Endothelial cell of umbilical vein (primary cell): ENCODE results near the gene TRPT1. TPM values are rescaled to one million over a fixed set of nuclear protein-coding genes. Genes with fewer than 3 reads are reported as not detected.

Source experiments
- BruUV-seq: library from RNA; stranded (reverse); fragments of 400-500 nt; replicated peaks from 2 replicates; lab custom pipeline; 2021; lab: Mats Ljungman, UMichigan
- CTCF ChIA-PET: fragments of 300-600, 350-600 bp; sonication (Branson Sonifier 250); formaldehyde crosslinking; loops from one replicate; lab custom pipeline; 2021; ENCODE audit warnings: antibody characterized with exemption, inconsistent platforms; lab: Charles Lee
- POLR2A ChIA-PET: fragments of 300-600, 350-600 bp; sonication (Branson Sonifier 250); formaldehyde crosslinking; loops from one replicate; lab custom pipeline; 2021; ENCODE audit warnings: antibody characterized with exemption, inconsistent platforms; lab: Charles Lee
- DNase-seq: peaks from one replicate; pipeline ENCODE4 v3.0.0-alpha.2; 2011; ENCODE audit warnings: low read depth, low spot score
- FAIRE-seq: peaks from 2 replicates; lab custom pipeline; 2011; peaks lifted over from hg19 to GRCh38; lab: Jason Lieb, UNC
- H2AFZ ChIP-seq: 2 replicates; pipeline ENCODE4 v1.6.0; 2012; ENCODE audit warnings: low read depth, low read length, control low read depth, inconsistent platforms
- H3K27ac ChIP-seq: 2 replicates; pipeline ENCODE4 v1.5.1; 2011; ENCODE audit warnings: low read depth, mild to moderate bottlenecking, control low read depth, low read length, moderate library complexity; ENCODE audit not compliant: insufficient read depth
- H3K27me3 ChIP-seq, 2 experiments: 2 replicates each; pipeline versions ENCODE4 v1.6.0 to v1.6.1; 2011; ENCODE audit warnings: low read length in 2 of 2, mixed read lengths in 1 of 2; ENCODE audit not compliant: control insufficient read depth in 2 of 2, insufficient read depth in 2 of 2
- H3K36me3 ChIP-seq, 2 experiments: 2 replicates in 1 of 2; 3 replicates in 1 of 2; pipeline ENCODE4 v1.5.1; 2011; ENCODE audit warnings: low read length in 2 of 2, mild to moderate bottlenecking in 1 of 2, moderate library complexity in 1 of 2; ENCODE audit not compliant: control insufficient read depth in 2 of 2, insufficient read depth in 2 of 2; ENCODE audit errors: extremely low read depth in 1 of 2
- H3K4me1 ChIP-seq: 3 replicates; pipeline ENCODE4 v1.5.1; 2011; ENCODE audit warnings: mild to moderate bottlenecking, low read length; ENCODE audit not compliant: control insufficient read depth, insufficient read depth; ENCODE audit errors: extremely low read depth
- H3K4me2 ChIP-seq: 2 replicates; pipeline ENCODE4 v1.6.1; 2011; ENCODE audit warnings: low read length, control low read depth, mixed read lengths; ENCODE audit not compliant: insufficient read depth
- H3K4me3 ChIP-seq, 3 experiments: fragments of 200-600 bp in 1 of 3; sonication (generic), shearing (Covaris generic) in 1 of 3; replicated peaks in 1 of 3; 2 replicates each; pipeline ENCODE4 v1.5.1; 2011 to 2016; ENCODE audit warnings: control low read depth in 3 of 3, low read length in 3 of 3, mild to moderate bottlenecking in 2 of 3, inconsistent platforms in 1 of 3, low read depth in 1 of 3, moderate library complexity in 1 of 3; ENCODE audit not compliant: insufficient read depth in 1 of 3
- H3K79me2 ChIP-seq: 2 replicates; pipeline ENCODE4 v1.6.0; 2012; ENCODE audit warnings: low read length, inconsistent platforms; ENCODE audit not compliant: control insufficient read depth, insufficient read depth
- H3K9ac ChIP-seq: replicated peaks from 2 replicates; pipeline ENCODE3; 2011; ENCODE audit warnings: low read length, control low read depth; ENCODE audit not compliant: insufficient read depth; ENCODE audit errors: extremely low read depth
- H3K9me1 ChIP-seq: replicated peaks from 3 replicates; pipeline ENCODE4 v1.6.0; 2011; ENCODE audit warnings: mild to moderate bottlenecking, low read length; ENCODE audit not compliant: control insufficient read depth, insufficient read depth; ENCODE audit errors: extremely low read depth
- H3K9me3 ChIP-seq: replicated peaks from 2 replicates; pipeline ENCODE4 v1.5.1; 2012; ENCODE audit warnings: low read length, inconsistent platforms; ENCODE audit not compliant: control insufficient read depth, insufficient read depth
- H4K20me1 ChIP-seq: replicated peaks from 2 replicates; pipeline ENCODE3; 2011; ENCODE audit warnings: mild to moderate bottlenecking, low read length; ENCODE audit not compliant: control insufficient read depth, insufficient read depth; ENCODE audit errors: extremely low read depth
- EZH2 ChIP-seq: IDR thresholded peaks from 2 replicates; pipeline ENCODE4 v1.6.1; 2012; ENCODE audit warnings: borderline replicate concordance, low read depth, mild to moderate bottlenecking, moderate library complexity, low read length, inconsistent platforms; ENCODE audit not compliant: severe bottlenecking
- FOS ChIP-seq: IDR thresholded peaks from 2 replicates; pipeline ENCODE4 v1.6.1; 2011; ENCODE audit warnings: mild to moderate bottlenecking, low read length, moderate library complexity, borderline replicate concordance; ENCODE audit not compliant: insufficient read depth
- GATA2 ChIP-seq: IDR thresholded peaks from 2 replicates; pipeline ENCODE4 v1.7.0; 2011; ENCODE audit warnings: low read depth, mild to moderate bottlenecking, moderate library complexity, mixed read lengths, low read length; ENCODE audit not compliant: insufficient read length, insufficient read depth
- JUN ChIP-seq: IDR thresholded peaks from 2 replicates; pipeline ENCODE4 v1.6.1; 2011; ENCODE audit warnings: borderline replicate concordance, low read depth; ENCODE audit not compliant: insufficient read length, insufficient read depth
- MAX ChIP-seq: IDR thresholded peaks from 2 replicates; pipeline ENCODE4 v1.6.1; 2011; ENCODE audit not compliant: insufficient read depth, insufficient read length
- MYC ChIP-seq: IDR thresholded peaks from one replicate; pipeline ENCODE4 v1.6.1; 2011; ENCODE audit warnings: mild to moderate bottlenecking, low read depth, low read length
- POLR2A ChIP-seq: IDR thresholded peaks from 2 replicates; pipeline ENCODE4 v1.6.1; 2012; ENCODE audit warnings: low read depth, mild to moderate bottlenecking, control low read depth, low read length
- POLR2AphosphoS5 ChIP-seq: IDR thresholded peaks from 2 replicates; pipeline ENCODE4 v1.6.1; 2012; ENCODE audit warnings: low read depth, mild to moderate bottlenecking, control low read depth, low read length, moderate library complexity; ENCODE audit not compliant: insufficient read depth
- dilution Hi-C: fragments of 300-500 bp; cut with MboI; formaldehyde crosslinking; loops from one replicate; pipeline ENCODE4 v1.15.0; 2019; ENCODE audit warnings: low sequenced_read_pairs; ENCODE audit not compliant: extremely low pct_ligation_motif_present
- intact Hi-C: fragments of 100-400 bp; cut with micrococcal nuclease; formaldehyde crosslinking; loops from one replicate; pipeline ENCODE4 v1.10.0; 2022
- polyA plus RNA-seq, 4 experiments: library from polyadenylated mRNA; depleted of rRNA in 3 of 4; stranded (reverse) in 3 of 4; unstranded in 1 of 4; fragments of >200 nt; gene quantifications; 2 replicates each; pipeline versions ENCODE4 v1.2.1 to v1.2.3, GENCODE V29; 2011 to 2012; ENCODE audit warnings: missing spikeins in 1 of 4
- total RNA-seq: library from RNA; stranded (reverse); gene quantifications from 2 replicates; pipeline ENCODE4 v1.2.3, GENCODE V29; 2021
- TF ChIP-seq, protein P1 (sequence below), 2 donors: IDR thresholded peaks; 1 replicate in 1 of 2; 2 replicates in 1 of 2; pipeline ENCODE4 v1.5.1; 2011; ENCODE audit warnings: low read length in 2 of 2, mild to moderate bottlenecking in 2 of 2, moderate library complexity in 2 of 2, control low read depth in 1 of 2, inconsistent platforms in 1 of 2, low read depth in 1 of 2; ENCODE audit not compliant: insufficient read depth in 1 of 2; ENCODE audit errors: extremely low read depth in 1 of 2

The TRPT1 gene
- total and polyA plus RNA-seq, 2 donors (not counting 3 experiments of a cell fraction or from before 2014, with no cell fraction given), result 26.2 to 56.6 TPM

DNA sequence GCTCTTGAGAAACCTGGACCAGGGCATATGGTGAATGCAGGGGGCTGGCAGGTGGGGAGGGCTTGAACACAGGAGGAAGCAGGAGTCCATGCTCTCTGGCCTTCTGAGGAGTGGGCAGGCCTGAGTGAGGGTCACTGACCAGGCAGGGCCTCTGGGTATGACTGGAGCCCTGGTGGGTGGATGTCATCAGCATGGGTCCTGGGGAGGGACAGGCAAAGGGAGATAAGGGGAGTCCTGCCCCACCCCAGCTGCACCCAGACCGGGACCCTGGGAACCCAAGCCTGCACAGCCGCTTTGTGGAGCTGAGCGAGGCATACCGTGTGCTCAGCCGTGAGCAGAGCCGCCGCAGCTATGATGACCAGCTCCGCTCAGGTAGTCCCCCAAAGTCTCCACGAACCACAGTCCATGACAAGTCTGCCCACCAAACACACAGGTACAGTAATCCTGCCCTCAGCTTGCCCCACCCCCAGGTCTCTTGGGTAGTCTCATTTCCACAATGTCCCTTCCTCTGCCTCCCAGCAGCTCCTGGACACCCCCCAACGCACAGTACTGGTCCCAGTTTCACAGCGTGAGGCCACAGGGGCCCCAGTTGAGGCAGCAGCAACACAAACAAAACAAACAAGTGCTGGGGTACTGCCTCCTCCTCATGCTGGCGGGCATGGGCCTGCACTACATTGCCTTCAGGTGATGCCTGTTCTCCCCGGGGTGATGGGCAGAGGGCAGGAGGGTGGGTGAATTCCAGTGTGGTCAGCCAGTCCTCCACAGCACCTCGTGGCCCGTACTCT, 6.4 kb upstream of the TRPT1 start:
- BruUV-seq, result no TSS peak
- no peak overlapping the region for H2AFZ ChIP-seq
- TF ChIP-seq MYC, result no peak
- intact Hi-C loops, result loop anchor here (5.0 kb wide), 1 partner anchor 45 kb away; the partner anchor contains the start of gene STIP1
- H3K9me1 ChIP-seq, result no peaks in the 10 kb centered on the region
- H4K20me1 ChIP-seq, result no peaks in the 10 kb centered on the region
- no peak overlapping the region for H3K9ac ChIP-seq
- H3K4me1 ChIP-seq, result peaks cover 10% of the 10 kb centered on the region
- no peaks in the 10 kb centered on the region for H3K79me2 ChIP-seq
- no peaks in the 10 kb centered on the region for H3K27me3 ChIP-seq
- no peak for FAIRE-seq
- H3K27ac ChIP-seq, result no peak overlapping the region
- no peaks in the 10 kb centered on the region for H3K9me3 ChIP-seq
- H3K4me3 ChIP-seq, result no peak overlapping the region
- ChIA-PET CTCF (interaction anchor here (1.1 to 2.1 kb wide), 4 partner anchors 25 to 72 kb away, joined by 4 to 10 read pairs (median 5); no protein-coding TSS in a partner anchor), POLR2A (no interaction called here)
- no peak overlapping the region for H3K4me2 ChIP-seq
- dilution Hi-C loops, result no loop called here
- DNase-seq, result no peak
- H3K36me3 ChIP-seq, result peaks cover 0 to 2% of the 10 kb centered on the region in 2 experiments

DNA sequence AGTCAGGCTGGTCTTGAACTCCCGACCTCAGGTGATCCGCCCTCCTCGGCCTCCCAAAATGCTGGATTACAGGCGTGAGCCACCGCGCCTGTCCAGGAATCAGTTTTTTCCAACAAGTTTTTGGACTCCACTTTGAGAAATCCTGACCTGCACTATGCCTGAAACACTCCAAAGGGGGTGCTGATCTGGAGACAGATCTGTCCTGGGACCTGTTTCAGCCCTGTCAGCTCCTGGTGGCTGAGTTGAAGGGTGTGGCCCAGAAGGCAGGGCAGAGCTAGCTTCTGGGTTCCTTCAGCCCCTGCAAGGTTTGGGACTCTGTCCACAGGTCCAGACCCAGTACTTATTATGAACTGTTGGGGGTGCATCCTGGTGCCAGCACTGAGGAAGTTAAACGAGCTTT, 5.6 kb upstream of the TRPT1 start:
- H3K79me2 ChIP-seq, result peaks cover 6% of the 10 kb centered on the region
- CTCF ChIA-PET, result interaction anchor here (0.9 to 2.0 kb wide), 3 partner anchors 24 to 73 kb away, joined by 3 to 4 read pairs (median 4); no protein-coding TSS in a partner anchor
- FAIRE-seq, result no peak
- POLR2A ChIA-PET, result interaction anchor here (0.7 kb wide), 1 partner anchor 46 kb away, joined by 3 read pairs; the partner anchor contains the start of gene STIP1
- dilution Hi-C loops (no loop called here), intact Hi-C loops (loop anchor here (5.0 kb wide), 1 partner anchor 44 kb away; the partner anchor contains the start of gene STIP1)
- H3K27me3 ChIP-seq, result no peaks in the 10 kb centered on the region
- no peak for DNase-seq
- H3K4me1 ChIP-seq, result peaks cover 15% of the 10 kb centered on the region
- TF ChIP-seq EZH2 (no peak), JUN (no peak), MYC (no peak), POLR2A (no peak), GATA2 (no peak), FOS (no peak), POLR2AphosphoS5 (no peak), MAX (no peak)
- TF ChIP-seq, protein P1, sequence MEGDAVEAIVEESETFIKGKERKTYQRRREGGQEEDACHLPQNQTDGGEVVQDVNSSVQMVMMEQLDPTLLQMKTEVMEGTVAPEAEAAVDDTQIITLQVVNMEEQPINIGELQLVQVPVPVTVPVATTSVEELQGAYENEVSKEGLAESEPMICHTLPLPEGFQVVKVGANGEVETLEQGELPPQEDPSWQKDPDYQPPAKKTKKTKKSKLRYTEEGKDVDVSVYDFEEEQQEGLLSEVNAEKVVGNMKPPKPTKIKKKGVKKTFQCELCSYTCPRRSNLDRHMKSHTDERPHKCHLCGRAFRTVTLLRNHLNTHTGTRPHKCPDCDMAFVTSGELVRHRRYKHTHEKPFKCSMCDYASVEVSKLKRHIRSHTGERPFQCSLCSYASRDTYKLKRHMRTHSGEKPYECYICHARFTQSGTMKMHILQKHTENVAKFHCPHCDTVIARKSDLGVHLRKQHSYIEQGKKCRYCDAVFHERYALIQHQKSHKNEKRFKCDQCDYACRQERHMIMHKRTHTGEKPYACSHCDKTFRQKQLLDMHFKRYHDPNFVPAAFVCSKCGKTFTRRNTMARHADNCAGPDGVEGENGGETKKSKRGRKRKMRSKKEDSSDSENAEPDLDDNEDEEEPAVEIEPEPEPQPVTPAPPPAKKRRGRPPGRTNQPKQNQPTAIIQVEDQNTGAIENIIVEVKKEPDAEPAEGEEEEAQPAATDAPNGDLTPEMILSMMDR (IDR thresholded peaks at IDR 0.05; ENCODE audit: extremely low read depth in 1 of 2, insufficient read depth in 1 of 2, low read depth in 1 of 2, low read length in 2 of 2), result no peak
- no peak overlapping the region for H3K27ac ChIP-seq
- no peak overlapping the region for H3K4me3 ChIP-seq
- H2AFZ ChIP-seq, result no peak overlapping the region
- H3K4me2 ChIP-seq, result no peak overlapping the region
- no peaks in the 10 kb centered on the region for H3K9me3 ChIP-seq
- BruUV-seq, result no TSS peak
- peaks cover 0 to 2% of the 10 kb centered on the region in 2 experiments for H3K36me3 ChIP-seq
- no peaks in the 10 kb centered on the region for H4K20me1 ChIP-seq
- no peak overlapping the region for H3K9ac ChIP-seq
- no peaks in the 10 kb centered on the region for H3K9me1 ChIP-seq
